Smooth muscle cell (in vitro differentiated cells): ENCODE measurements around the gene HTR5A. TPM values are rescaled to one million over a fixed set of nuclear protein-coding genes. Genes with fewer than 3 reads are reported as not detected.

Experiments
- DNase-seq: peaks from one replicate; lab custom pipeline; 2025; ENCODE audit not compliant: unreplicated experiment; lab: John Stamatoyannopoulos, UW
- H2AFZ ChIP-seq: fragments of 200-600 bp; sonication (generic); 2 replicates; pipeline ENCODE4 v1.6.0; 2016; ENCODE audit warnings: antibody characterized with exemption, low read depth, mild to moderate bottlenecking
- H3F3A ChIP-seq: fragments of 200-600 bp; sonication (generic); 2 replicates; pipeline ENCODE4 v1.6.0; 2017; ENCODE audit warnings: antibody characterized with exemption, low read depth
- H3K27ac ChIP-seq: fragments of 200-600 bp; sonication (generic); 2 replicates; pipeline ENCODE4 v1.5.1; 2016; ENCODE audit warnings: low read depth, mild to moderate bottlenecking
- H3K27me3 ChIP-seq: fragments of 200-600 bp; sonication (generic); 2 replicates; pipeline ENCODE4 v1.6.1; 2016; ENCODE audit warnings: low read depth, mild to moderate bottlenecking
- H3K36me3 ChIP-seq: fragments of 200-600 bp; sonication (generic); 2 replicates; pipeline ENCODE4 v1.5.1; 2016; ENCODE audit warnings: low read depth
- H3K4me1 ChIP-seq: fragments of 200-600 bp; sonication (generic); 2 replicates; pipeline ENCODE4 v1.5.1; 2016; ENCODE audit warnings: low read depth
- H3K4me2 ChIP-seq: fragments of 200-600 bp; sonication (generic); 2 replicates; pipeline ENCODE4 v1.6.0; 2016; ENCODE audit warnings: mild to moderate bottlenecking
- H3K4me3 ChIP-seq: fragments of 200-600 bp; sonication (generic); 2 replicates; pipeline ENCODE4 v1.5.1; 2016; ENCODE audit warnings: mild to moderate bottlenecking
- H3K79me2 ChIP-seq: fragments of 200-600 bp; sonication (generic); 2 replicates; pipeline ENCODE4 v1.6.0; 2016; ENCODE audit warnings: low read depth, mild to moderate bottlenecking
- H3K9ac ChIP-seq: fragments of 200-600 bp; sonication (generic); 2 replicates; pipeline ENCODE4 v1.6.0; 2016; ENCODE audit warnings: low read depth
- H3K9me3 ChIP-seq: fragments of 200-600 bp; sonication (generic); replicated peaks from 2 replicates; pipeline ENCODE4 v1.5.1; 2016; ENCODE audit warnings: low read depth
- H4K20me1 ChIP-seq: fragments of 200-600 bp; sonication (generic); 2 replicates; pipeline ENCODE4 v1.6.0; 2016; ENCODE audit warnings: low read depth
- WGBS: methylation state at CpG from one replicate; pipeline ENCODE4 v1.1.7; 2016; ENCODE audit warnings: low lambda C conversion rate; 5-methylcytosine and 5-hydroxymethylcytosine counted together
- polyA plus RNA-seq: library from polyadenylated mRNA; unstranded; fragments of >200 nt; fragmentation: Nextera tagmentation; extraction: Ambion mirVana; gene quantifications from 2 replicates; pipeline ENCODE4 v1.2.1, GENCODE V29; 2016
- total RNA-seq: library from RNA; depleted of rRNA; stranded (reverse); fragments of >200 nt; gene quantifications from 2 replicates; pipeline ENCODE4 v1.2.3, GENCODE V29; 2014
- TF ChIP-seq, protein P1 (sequence below): fragments of 200-600 bp; sonication (generic); IDR thresholded peaks from 2 replicates; pipeline ENCODE4 v1.5.1; 2017; ENCODE audit warnings: borderline replicate concordance, mild to moderate bottlenecking, antibody characterized with exemption; ENCODE audit not compliant: insufficient read depth, poor library complexity, severe bottlenecking

The HTR5A gene
- total and polyA plus RNA-seq, 2 experiments from 2014 or later = not detected

GRCh38 chr7:155103839-155104238 lies 33.7 kb downstream of the HTR5A start:
- no peak overlapping the region for H3K4me2 ChIP-seq
- H3K4me1 ChIP-seq = peaks cover 15% of the 10 kb centered on the region
- H3K9me3 ChIP-seq = no peaks in the 10 kb centered on the region
- no peak overlapping the region for H3K4me3 ChIP-seq
- no peak overlapping the region for H2AFZ ChIP-seq
- WGBS = 56% methylated on average over 4 of the region's 4 CpGs
- TF ChIP-seq, protein P1, sequence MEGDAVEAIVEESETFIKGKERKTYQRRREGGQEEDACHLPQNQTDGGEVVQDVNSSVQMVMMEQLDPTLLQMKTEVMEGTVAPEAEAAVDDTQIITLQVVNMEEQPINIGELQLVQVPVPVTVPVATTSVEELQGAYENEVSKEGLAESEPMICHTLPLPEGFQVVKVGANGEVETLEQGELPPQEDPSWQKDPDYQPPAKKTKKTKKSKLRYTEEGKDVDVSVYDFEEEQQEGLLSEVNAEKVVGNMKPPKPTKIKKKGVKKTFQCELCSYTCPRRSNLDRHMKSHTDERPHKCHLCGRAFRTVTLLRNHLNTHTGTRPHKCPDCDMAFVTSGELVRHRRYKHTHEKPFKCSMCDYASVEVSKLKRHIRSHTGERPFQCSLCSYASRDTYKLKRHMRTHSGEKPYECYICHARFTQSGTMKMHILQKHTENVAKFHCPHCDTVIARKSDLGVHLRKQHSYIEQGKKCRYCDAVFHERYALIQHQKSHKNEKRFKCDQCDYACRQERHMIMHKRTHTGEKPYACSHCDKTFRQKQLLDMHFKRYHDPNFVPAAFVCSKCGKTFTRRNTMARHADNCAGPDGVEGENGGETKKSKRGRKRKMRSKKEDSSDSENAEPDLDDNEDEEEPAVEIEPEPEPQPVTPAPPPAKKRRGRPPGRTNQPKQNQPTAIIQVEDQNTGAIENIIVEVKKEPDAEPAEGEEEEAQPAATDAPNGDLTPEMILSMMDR = no peak
- no peak for DNase-seq
- H4K20me1 ChIP-seq = no peaks in the 10 kb centered on the region
- H3K27ac ChIP-seq = no peak overlapping the region
- H3K9ac ChIP-seq = no peak overlapping the region
- H3K36me3 ChIP-seq = no peaks in the 10 kb centered on the region
- peaks cover 4% of the 10 kb centered on the region for H3K27me3 ChIP-seq
- H3K79me2 ChIP-seq = no peaks in the 10 kb centered on the region
- H3F3A ChIP-seq = no peaks in the 10 kb centered on the region

DNA sequence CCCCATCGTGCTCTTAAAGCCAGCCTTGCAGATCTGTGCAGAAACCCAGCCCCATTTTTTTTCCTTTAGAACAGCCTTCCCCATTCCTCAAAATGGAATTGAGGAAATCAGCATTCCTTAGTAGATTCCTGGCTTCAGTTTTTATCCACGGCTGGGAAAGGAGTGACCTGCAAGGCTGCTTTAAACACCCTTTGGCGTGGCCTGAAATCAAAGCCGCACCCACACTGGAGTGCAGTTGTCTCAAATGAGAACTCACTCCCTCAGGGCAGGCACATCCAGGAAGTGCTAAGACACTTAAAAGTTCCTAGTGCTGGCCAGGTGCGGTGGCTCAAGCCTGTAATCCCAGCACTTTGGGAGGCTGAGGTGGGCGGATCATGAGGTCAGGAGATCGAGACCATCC lies 34.8 kb downstream of the HTR5A start:
- peaks cover 15% of the 10 kb centered on the region for H3K4me1 ChIP-seq
- no peaks in the 10 kb centered on the region for H3K36me3 ChIP-seq
- H4K20me1 ChIP-seq = no peaks in the 10 kb centered on the region
- H3K4me2 ChIP-seq = no peak overlapping the region
- H3K9me3 ChIP-seq = no peaks in the 10 kb centered on the region
- peaks cover 4% of the 10 kb centered on the region for H3K27me3 ChIP-seq
- H3K79me2 ChIP-seq = no peaks in the 10 kb centered on the region
- no peaks in the 10 kb centered on the region for H3F3A ChIP-seq
- no peak for DNase-seq
- TF ChIP-seq, protein P1 = no peak
- no peak overlapping the region for H3K4me3 ChIP-seq
- no peak overlapping the region for H2AFZ ChIP-seq
- H3K9ac ChIP-seq = no peak overlapping the region
- no peak overlapping the region for H3K27ac ChIP-seq
- WGBS = 67% methylated on average over 7 of the region's 7 CpGs

DNA sequence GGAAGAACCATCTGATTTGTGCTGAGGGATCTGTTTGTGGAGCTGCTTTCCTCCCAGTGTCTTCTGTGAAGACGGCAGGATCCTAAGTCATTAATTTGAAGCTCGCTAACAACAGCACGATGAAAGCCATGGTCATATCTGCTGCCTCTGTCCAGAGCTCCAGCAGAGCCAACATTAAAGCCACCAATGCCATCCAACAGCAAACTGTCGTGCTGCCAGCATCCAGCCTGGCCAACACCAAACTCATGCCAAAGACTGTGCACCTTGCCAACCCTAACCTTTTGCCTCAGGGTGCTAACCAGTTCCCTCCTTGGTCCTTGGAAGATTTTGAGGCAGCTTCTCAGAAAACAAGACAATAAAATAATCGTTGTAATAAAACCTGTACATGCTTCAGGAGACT lies 36.2 kb downstream of the HTR5A start:
- Histone ChIP-seq H3K9ac (no peak overlapping the region), H3K79me2 (no peaks in the 10 kb centered on the region), H3F3A (no peaks in the 10 kb centered on the region), H3K4me3 (no peak overlapping the region), H3K27ac (no peak overlapping the region), H3K4me1 (peaks cover 15% of the 10 kb centered on the region), H3K9me3 (no peaks in the 10 kb centered on the region), H4K20me1 (no peaks in the 10 kb centered on the region), H3K4me2 (no peak overlapping the region), H3K27me3 (peaks cover 4% of the 10 kb centered on the region), H3K36me3 (no peaks in the 10 kb centered on the region), H2AFZ (no peak overlapping the region)
- TF ChIP-seq, protein P1 = no peak
- no peak for DNase-seq
- WGBS = 85% methylated on average over 5 of the region's 5 CpGs

GRCh38 chr7:155107126-155107525 lies 37.0 kb downstream of the HTR5A start:
- Histone ChIP-seq H3K79me2 (no peaks in the 10 kb centered on the region), H3K4me1 (peaks cover 15% of the 10 kb centered on the region), H3K4me2 (no peak overlapping the region), H2AFZ (no peak overlapping the region), H3K9ac (no peak overlapping the region), H3K9me3 (no peaks in the 10 kb centered on the region), H3F3A (no peaks in the 10 kb centered on the region), H3K4me3 (no peak overlapping the region), H3K36me3 (no peaks in the 10 kb centered on the region), H3K27ac (no peak overlapping the region), H3K27me3 (peaks cover 4% of the 10 kb centered on the region), H4K20me1 (no peaks in the 10 kb centered on the region)
- no peak for DNase-seq
- TF ChIP-seq, protein P1 = no peak
- WGBS = 80% methylated on average over 4 of the region's 4 CpGs
